GM23338 (cell line): ENCODE results near the gene GPC5.

Experiments used
- CTCF ChIP-seq, 2 experiments: fragments of 200-600 bp in 1 of 2; sonication (generic) in 1 of 2; conservative IDR thresholded peaks; 2 replicates each; pipeline versions ENCODE4 v1.5.1 to v1.6.1; 2016 to 2017; ENCODE audit warnings: antibody characterized with exemption in 2 of 2, low read depth in 2 of 2, mild to moderate bottlenecking in 2 of 2, moderate library complexity in 1 of 2
- EZH2 ChIP-seq: fragments of 200-600 bp; sonication (generic); IDR thresholded peaks from one replicate; pipeline ENCODE4 v1.8.0; 2017; ENCODE audit warnings: antibody characterized with exemption, mild to moderate bottlenecking, low read depth; ENCODE audit not compliant: unreplicated experiment
- EZH2phosphoT487 ChIP-seq: fragments of 200-600 bp; sonication (generic); IDR thresholded peaks from one replicate; pipeline ENCODE4 v1.8.1; 2018; ENCODE audit warnings: antibody characterized with exemption; ENCODE audit not compliant: unreplicated experiment
- POLR2AphosphoS5 ChIP-seq: IDR thresholded peaks from 2 replicates; pipeline ENCODE4 v1.6.1; 2016; ENCODE audit warnings: antibody characterized with exemption, low read depth
- REST ChIP-seq: IDR thresholded peaks from one replicate; pipeline ENCODE4 v1.6.1; 2018; ENCODE audit warnings: antibody characterized with exemption; ENCODE audit not compliant: unreplicated experiment

GRCh38 chr13:91353494-91353893, 44.9 kb upstream of the GPC5 start:
- TF ChIP-seq REST (no peak), CTCF (conservative IDR thresholded peaks at IDR 0.05; ENCODE audit: low read depth in 2 of 2) (no peak), EZH2 (no peak), POLR2AphosphoS5 (no peak), EZH2phosphoT487 (no peak)
